Activated gamma-delta T cell (primary cell): ENCODE data around the gene KCND3.

Experiments used
- DNase-seq: peaks from one replicate; lab custom pipeline; 2025; lab: John Stamatoyannopoulos, UW

Gene KCND3

DNA sequence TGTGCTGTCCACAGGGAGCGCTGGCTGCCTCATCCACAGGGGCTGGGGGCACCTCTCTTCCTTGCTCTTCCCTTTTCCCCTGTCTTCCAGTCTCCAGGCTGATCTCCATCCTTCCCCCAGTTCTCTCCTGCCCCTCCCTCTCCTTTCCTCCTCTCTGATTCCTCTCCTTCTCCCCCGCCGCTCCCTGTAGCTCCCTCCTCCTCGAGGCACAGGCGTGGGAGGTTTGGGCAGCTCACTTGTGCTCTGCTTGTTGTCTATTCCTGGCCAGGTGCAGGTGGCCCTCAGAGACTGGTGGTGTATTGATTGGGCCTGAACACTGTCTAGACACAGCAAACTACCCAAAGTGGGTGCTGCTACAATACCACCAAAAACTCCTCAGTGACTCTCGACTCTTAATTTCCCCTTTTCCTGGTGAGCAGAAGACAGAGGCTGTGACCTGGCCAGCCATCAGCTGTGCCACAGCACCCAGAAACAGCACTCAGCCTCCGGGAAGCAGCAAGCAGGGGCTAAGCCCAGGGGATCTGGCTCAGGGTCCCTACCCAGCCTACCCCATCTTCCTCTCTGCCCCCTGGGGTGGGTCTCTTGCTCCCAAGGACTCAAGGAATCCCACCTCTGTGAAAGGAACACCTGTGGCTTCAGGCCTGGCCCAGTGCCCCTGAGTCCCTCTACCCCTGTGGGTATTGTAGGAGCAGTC, 140.5 kb downstream of the KCND3 start:
- no peak for DNase-seq

DNA sequence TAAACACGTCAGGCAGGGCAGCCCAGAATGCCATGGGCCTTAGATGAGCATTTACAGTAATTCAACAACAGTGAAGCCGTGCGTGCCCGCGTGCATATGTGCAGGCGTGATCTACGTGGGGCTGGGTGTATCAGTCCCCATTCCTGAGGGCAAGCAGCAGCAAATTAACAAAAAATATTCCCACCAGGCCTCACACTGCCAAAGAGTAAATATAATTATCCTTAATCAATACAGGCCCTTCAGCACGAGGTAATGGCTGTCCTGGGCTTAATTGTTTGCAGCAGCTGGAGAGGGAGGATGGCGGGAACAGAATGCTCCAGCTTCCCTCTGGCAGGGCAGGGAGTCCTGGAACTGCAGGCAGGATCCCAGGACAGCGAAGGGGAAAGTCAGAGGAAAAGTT, 142.0 kb downstream of the KCND3 start:
- no peak for DNase-seq

DNA sequence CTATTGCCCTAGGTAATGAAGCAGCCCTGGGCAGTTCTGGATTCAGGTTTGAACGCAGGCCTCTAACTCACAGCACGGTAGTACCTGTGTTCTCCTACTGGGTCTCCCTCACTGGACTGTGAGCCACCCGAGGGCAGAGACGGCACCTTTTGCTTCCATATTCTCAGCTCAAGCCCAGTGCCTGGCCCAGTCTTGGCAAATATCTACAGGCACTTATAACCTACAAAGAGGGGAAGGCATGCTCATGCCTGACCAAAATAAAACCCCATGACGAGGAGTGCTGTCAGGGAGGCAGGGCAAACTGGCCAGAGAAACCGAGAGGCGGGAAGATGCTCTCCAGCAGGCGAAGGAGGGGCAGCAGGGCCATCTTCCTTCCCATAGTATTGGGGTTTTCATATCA, 142.6 kb downstream of the KCND3 start:
- no peak for DNase-seq

DNA sequence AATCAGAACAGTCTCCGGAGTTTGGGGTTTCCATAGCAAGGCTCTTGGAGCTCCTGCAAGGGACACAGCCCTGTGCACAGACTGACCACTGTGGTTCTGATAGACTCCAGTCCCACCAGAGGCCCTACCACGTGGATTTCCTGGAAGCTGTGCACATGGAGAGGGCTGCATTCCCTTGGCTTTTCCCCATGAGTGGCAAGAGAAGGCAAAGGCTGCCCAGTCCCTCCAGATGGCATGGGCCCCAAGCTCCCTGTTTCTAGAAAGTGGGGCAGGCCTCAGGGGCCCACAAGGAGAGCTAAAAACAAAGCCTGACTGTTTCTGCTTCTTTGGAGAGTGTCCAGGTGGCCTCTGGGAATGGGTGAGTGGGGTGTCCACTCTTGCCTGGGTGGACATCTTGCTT, 146.3 kb downstream of the KCND3 start:
- DNase-seq = no peak

DNA sequence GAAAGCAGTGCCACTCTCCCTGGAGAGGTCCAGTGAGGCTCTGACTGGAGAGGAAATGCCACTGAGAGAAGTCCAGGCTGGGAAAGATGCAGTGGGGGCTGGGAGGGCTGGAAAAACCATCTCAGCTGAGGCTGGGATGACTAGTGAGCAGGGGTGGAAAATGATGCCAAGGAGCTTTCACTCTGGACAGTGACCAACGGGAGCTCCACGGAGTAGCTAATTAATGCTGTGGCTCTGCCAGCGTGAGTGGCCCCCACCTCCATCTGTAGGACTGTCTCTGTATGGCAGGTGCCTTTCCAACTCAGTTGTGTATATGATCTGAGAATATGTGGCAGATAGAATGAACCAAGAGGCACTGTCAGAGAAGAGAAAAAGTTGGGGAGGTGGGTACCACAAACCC, 147.1 kb downstream of the KCND3 start:
- no peak for DNase-seq

DNA sequence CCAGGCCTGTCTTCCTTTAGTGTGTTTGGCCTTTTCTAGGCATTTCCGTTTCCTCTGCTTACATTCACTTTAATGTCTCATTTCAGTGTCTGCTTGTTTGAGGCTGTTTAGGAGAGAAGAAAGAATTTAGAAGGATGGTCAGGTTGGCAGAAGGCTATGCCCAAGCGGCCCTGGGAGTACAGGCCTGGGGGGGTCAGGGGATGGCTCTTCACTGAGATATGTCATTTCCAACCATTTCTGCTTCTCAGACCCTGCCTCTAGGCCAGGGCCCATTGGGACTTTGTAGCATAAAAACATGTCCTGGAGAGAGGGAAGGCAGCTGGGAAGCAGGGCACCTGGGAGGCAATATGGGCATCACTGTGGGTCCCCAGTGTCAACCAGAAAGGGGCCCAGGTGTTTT, 147.7 kb downstream of the KCND3 start:
- no peak for DNase-seq

DNA sequence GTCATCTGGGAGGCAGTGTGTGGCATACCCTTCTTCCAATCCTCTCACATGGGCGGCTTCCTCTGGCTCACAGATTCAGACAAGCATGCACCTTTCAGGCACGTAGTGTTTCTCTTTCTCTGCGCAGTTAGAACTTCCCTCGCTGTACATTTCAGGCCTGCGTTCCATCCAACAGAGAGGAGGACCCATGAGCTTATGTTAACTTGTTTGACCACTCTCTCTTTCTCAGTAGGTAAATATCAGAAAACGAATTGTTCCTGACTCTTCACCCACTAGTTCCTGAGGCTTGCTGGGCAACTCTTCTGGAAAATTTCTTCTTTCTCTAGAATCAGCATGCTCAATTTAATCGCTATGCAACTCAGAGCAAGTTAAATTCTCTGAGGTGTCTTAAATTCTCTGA, 148.3 kb downstream of the KCND3 start:
- DNase-seq = no peak

DNA sequence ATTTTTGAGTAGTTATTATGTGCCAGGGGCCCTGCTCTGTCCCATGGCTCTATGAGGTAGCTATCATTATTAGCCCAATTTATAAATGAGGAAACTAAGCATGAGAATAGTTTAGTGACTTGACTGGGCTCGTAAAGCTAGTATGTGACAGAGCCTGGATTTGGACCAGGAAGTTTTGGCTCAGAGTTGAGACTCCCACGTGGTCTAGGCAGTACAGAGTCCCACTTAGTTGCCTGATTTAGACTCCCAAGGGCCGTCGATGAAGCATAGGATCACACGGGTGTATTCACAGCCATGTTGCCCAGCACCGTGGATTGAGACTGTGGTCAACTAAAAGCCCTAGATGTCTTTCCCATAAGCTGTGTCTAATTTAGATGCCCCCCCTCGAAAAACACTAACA, 152.1 kb downstream of the KCND3 start:
- no peak for DNase-seq

DNA sequence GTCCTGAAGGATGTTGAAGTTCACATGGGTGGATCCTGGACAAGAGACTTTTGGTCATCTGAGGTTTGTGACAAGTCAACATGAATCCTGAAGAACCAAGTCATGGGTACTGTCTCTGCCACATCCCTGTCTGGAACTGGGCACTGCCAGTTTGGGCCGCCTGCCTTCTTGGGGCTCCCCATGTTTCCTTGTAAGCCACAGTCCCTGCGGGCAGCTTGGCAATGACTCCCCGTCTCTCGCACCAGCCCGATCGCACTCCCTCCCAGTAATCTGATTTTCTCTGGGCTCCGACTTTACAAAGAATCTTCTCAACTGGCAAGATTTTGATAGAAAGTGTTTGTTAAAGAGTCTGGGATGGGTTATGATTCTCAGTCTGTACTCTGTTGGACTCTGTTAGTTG, 153.4 kb downstream of the KCND3 start:
- DNase-seq = no peak

DNA sequence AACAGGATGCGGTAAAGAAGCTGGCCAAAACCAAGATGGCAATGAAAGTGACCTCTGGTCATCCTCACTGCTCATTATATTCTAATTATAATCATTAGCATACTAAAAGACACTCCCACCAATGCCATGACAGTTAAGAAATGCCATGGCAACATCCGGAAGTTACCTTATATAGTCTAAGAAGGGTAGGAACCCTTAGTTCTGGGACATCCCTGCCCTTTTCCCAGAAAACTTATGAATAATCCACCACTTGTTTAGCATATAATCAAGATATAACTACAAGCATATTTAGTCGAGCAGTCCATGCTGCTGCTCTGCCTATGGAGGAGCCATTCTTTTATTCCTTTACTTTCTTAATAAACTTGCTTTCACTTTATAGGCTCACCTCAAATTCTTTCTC, 154.0 kb downstream of the KCND3 start:
- DNase-seq = no peak

DNA sequence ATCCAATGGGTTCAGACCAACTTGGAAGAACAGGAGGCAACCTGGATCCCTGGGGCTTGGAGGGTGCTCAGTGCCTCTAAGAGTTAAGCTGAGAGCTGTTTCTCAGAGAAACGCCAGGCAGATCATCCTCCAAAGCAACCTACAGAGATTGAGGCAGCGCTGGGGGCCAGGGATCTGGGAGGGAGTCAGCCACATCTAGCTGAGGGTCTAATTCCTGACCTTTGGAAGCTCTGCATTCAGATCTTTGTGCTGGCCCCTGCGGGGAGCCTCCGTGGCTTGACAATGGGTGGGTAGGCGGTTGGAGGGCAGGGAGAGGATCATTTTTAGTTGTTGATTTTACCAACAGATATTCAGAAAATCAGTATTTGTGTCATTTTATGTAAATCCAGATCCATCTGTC, 154.5 kb downstream of the KCND3 start:
- DNase-seq = no peak

DNA sequence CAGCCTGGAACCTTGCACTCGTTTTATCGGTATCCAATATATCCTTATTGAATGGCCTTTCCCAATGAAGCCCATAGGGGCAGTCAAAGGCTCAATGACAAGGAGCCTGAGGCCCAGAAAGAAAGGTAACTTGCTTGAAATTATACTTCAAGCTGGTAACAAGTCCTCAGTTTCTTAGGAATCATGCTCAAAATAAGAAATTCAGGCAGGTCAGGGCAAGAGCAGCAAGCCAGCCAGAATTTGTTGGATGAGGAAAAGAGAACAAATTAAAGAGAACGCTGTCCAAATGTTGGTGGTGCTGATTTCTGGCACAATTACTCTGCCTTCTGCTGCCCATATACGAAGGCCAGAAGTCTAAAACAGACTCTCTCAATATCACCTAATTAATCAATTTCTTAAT, 156.1 kb downstream of the KCND3 start:
- no peak for DNase-seq

DNA sequence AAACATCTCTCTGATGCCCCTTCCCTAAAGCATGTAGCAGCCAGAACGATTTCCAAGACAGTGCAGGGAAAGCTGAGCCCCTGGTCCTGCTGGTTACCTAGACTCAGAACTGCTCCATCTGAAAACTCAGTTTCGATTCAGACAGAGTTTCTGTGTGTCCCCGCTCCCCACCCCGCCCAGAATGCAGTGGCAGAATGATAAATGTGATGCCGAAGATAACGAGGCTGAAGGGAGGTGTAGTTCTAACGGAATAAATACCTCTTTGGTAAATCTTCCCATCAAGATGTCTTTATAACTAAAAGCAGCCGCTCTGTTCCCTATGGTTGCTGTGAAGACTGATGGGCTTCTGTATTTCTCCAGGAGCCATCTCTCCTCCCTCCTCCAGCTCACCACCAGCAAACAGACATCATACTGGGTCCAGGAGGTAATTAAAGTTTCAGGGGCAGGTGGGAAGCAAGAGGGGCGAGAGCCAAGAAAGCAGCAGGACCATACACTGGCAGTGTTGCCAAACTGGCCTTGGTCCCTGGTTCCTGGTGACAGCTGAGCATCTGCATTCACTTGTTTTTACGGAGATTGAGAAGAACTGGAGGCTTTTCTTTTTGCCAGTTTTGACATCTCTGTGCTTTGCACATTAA, 156.8 kb downstream of the KCND3 start:
- DNase-seq = no peak

DNA sequence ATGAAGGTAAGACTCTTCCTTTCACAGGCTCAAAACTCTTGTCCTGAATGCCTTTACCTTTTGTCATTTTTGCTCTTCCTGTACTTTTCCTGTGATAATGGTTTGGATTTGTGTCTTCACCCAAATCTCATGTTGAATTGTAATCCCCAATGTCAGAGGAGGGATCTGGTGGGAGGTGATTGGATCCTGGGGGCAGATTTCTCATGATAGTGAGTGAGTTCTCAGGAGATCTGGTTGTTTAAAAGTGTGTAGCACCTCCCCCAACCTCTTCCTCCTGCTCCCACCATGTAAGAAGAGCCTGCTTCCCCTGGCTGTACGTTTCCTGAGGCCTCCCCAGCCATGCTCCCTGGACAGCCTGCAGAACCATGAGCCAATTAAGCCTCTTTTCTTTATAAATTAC, 158.3 kb downstream of the KCND3 start:
- DNase-seq = no peak

DNA sequence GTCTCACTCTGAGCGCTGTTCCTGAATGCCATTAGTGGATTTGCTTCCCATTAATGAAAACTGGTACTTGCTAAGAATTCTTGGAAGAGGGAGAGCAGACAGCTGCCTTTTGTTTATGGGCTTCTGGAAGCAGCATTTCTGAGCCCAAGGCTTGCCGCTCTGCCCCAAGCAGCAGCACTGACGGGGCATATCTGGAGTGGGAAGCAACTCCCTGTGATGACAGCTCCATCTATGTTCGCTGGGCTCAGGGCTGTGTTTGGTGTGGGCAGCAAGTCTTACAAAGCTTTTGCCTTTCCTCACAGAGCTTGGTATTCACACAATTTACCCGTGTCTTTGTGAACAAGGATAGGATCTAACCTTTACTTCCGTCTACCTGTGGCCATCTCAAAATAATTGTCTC, 161.5 kb downstream of the KCND3 start:
- no peak for DNase-seq

DNA sequence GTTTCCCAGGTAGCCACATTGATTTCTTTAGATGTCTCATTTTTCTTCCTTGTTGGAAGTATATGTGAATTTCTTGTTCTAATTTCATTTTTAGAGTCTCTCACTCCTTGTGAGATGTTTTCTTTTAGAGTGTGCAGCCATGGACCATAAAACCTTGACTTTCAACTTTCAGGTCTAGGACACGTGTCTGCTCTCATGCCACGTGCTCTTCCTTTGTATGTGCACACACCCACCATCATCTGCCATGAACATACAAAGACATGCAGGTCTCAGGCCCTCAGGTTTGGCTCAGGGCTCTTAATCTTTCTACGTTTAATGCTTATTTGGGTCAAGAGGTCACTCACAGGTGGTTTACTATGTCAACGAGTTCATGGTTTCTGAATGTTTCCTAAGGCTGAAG, 163.2 kb downstream of the KCND3 start:
- DNase-seq = no peak

DNA sequence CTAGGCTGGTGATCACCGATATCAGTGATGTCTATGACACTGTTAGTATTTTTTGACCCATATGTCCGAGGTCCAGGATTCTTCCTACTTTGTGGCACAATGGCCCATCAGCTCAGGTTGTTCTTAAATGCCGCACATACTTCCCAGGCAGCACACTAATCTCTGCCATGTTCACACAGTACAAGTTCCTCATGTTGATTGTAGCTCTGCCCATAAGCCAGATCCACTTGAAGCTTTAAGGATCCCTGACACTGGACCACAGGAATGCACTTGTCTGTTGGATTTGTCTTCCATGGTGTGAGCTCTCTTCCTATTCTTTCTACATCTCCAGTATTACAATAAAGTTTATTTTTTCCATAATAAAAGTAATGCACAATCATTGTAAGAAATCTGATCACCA, 164.3 kb downstream of the KCND3 start:
- DNase-seq = no peak

DNA sequence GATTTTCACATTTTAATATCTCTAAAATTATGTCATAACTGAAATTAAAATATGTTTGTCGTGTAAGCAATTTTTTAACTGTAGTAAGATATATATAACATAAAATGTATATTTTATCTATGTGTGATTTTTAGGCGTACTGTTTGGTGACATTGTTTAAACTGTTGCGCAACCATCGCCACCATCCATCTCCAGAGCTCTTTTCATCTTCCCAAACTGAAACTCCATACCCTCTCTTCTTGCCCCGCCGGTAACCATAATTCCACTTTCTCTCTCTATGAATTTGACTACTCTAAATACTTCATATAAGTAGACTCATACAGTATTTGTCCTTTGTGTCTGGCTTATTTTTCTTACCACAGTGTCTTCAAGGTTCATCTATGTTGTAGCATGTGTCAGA, 167.3 kb downstream of the KCND3 start:
- no peak for DNase-seq

DNA sequence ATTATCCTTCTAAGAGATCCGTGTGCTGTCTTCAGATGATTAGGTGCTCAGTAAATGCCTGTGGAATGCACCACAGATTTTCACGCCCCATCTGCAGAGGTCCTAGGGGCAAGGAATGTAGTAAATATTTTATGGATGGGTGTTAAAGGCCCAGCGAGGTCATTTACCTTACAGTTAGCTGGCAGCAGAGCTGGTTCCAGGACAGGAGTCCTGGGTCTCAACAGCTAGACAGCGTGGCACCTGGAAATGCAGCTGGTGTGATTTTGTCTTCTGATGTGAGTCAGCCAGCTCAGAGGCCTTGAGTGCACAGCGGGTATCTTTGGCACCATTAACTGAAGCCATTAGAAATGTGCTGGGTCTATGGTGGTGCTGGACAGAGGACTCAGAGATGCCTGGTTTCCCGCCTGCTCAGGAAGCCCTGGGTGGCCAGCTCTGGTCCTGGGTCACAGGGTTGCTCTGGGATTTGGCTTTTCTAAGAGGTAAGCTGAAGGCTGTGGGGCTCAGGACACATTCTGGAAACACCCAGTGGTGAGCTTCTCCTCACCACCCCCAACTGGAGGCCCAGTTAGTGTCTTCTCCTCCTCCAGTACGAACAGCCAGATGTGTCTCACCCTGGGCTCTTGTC, 168.2 kb downstream of the KCND3 start:
- no peak for DNase-seq

DNA sequence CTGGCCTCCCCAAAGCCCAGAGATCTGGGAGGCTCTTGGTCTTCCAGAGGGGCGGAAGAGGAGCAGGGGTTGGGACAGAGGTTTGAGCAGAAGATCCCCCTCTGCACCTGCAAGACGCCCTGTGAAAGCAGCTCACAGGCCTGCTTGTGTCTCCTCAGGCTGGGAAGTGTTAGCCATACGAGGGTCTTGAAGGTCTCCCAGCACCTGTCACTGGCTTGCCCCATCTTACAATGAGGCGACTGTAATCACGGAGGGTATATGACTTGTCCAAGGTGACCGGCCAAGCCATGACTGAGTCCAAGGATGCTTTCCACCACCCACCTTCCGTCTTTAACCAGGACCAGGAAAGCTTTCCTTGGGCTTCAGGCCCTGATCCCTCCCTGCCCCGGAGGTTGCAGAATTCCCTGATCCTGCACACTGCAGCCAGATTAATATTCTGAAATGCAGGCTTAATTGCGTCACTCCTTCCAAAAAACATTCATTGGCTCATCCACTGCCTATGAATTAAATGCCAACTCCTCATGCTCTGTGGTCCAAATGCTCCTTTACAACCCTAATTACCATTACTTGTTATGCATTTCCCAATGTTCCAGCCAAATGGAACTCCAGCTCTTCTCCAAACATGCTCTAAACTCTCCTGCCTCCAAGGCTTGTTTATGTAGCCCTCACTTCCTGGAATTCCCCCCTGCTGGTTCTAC, 169.8 kb downstream of the KCND3 start:
- DNase-seq = no peak

DNA sequence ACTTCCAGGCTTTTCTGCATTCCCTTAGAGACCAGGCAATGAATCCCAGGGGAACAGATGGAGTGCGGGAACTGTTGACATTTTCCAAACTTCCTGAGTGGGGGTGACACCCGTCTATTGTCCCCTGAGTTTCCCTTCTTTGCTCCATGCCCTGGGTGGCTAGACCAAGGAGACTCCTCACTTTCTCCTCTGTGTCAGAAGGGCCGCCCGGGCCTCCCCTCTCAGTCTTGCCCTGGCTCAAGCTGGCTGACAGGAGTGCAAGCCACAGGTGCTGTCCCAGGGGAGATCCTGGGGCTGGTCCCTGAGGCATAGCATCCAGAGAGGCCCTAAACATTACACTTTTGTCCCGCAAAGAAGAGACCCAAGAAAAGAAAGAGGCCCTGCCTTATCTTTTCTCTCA, 170.9 kb downstream of the KCND3 start:
- no peak for DNase-seq

DNA sequence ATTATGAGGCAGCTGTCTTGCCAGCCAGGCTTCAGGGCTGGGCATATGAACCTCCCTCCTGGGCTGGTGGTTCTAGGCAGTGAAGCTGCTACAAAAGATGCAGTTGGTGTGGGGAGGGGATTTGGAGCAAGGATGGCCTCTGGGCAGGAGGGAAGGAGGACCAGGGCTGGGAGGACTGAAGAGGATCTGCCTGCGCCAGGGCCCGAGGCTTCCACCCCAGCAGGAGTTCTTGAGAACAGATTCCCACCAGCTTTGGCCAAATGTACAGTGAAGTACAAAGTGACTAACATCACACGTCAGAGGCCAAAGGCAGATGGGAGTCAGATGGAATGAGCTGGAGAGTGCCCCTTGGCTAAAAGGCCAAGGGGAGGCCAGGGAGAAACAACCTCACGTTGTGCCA, 171.4 kb downstream of the KCND3 start:
- DNase-seq = no peak

DNA sequence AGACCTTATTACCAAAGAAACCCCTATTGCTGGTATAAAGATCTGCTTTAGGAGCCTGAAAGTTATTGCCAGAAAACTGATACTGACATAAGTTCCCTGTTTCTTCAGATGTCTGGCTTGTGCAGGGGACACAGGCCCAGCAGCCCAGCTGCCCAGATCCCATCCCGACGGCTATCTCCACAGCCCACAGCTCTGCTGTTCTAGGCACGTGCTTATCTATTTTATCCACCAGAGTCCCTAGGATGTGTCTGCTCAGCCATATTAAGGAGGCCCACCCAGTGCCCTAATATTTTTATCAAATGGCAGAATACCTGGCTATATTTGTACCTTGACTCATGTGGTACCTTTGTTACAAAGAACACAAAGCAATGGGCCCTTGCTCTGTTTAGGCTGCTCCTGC, 174.8 kb downstream of the KCND3 start:
- DNase-seq = no peak
